Endothelial cell of umbilical vein (primary cell): Measurements from ENCODE around the gene DHCR7.

Experiments
- EZH2 ChIP-seq: IDR thresholded peaks from 2 replicates; pipeline ENCODE4 v1.6.1; 2012; ENCODE audit warnings: borderline replicate concordance, low read depth, mild to moderate bottlenecking, moderate library complexity, low read length, inconsistent platforms; ENCODE audit not compliant: severe bottlenecking
- MYC ChIP-seq: IDR thresholded peaks from one replicate; pipeline ENCODE4 v1.6.1; 2011; ENCODE audit warnings: mild to moderate bottlenecking, low read depth, low read length
- TF ChIP-seq, protein P1 (sequence below), 2 donors: IDR thresholded peaks; 1 replicate in 1 of 2; 2 replicates in 1 of 2; pipeline ENCODE4 v1.5.1; 2011; ENCODE audit warnings: low read length in 2 of 2, mild to moderate bottlenecking in 2 of 2, moderate library complexity in 2 of 2, control low read depth in 1 of 2, inconsistent platforms in 1 of 2, low read depth in 1 of 2; ENCODE audit not compliant: insufficient read depth in 1 of 2; ENCODE audit errors: extremely low read depth in 1 of 2

DNA sequence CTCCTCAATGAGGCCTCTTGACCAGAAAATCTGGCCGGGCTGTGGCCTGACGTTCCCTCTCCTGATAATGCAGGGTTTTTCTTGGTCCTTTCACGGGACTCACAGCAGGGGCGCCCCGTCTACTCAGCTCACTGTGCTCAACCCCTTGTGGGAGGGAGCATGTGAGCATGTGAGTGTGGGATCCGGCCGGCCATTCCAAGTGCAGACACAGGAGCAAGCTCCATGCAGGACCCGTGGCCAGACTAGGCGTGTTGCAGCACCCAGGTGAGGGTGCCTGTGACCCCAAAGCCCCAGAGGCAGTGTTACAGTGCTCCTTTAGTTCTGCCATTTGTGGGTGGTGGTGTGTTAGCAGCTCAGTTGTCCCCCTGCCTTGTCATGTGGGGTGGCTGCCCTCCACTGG lies 18.0 kb downstream of the DHCR7 start:
- TF ChIP-seq EZH2 (no peak), MYC (no peak)
- TF ChIP-seq, protein P1, sequence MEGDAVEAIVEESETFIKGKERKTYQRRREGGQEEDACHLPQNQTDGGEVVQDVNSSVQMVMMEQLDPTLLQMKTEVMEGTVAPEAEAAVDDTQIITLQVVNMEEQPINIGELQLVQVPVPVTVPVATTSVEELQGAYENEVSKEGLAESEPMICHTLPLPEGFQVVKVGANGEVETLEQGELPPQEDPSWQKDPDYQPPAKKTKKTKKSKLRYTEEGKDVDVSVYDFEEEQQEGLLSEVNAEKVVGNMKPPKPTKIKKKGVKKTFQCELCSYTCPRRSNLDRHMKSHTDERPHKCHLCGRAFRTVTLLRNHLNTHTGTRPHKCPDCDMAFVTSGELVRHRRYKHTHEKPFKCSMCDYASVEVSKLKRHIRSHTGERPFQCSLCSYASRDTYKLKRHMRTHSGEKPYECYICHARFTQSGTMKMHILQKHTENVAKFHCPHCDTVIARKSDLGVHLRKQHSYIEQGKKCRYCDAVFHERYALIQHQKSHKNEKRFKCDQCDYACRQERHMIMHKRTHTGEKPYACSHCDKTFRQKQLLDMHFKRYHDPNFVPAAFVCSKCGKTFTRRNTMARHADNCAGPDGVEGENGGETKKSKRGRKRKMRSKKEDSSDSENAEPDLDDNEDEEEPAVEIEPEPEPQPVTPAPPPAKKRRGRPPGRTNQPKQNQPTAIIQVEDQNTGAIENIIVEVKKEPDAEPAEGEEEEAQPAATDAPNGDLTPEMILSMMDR (IDR thresholded peaks at IDR 0.05; ENCODE audit: extremely low read depth in 1 of 2, insufficient read depth in 1 of 2, low read depth in 1 of 2, low read length in 2 of 2) = no peak
